HepG2 (cell line): ENCODE results near the gene SLC7A4.

Experiments
- ATF7 ChIP-seq, 2 experiments: fragments of 450-650 bp in 1 of 2; sonication (generic) in 1 of 2; formaldehyde crosslinking in 1 of 2; IDR thresholded peaks; 2 replicates each; pipeline versions ENCODE4 v1.4.0 to v1.6.1; 2016 to 2020; ENCODE audit warnings: antibody characterized with exemption in 1 of 2, mild to moderate bottlenecking in 1 of 2, missing genetic modification reagents in 1 of 2
- CTCF ChIP-seq: sonication (generic); formaldehyde crosslinking; IDR thresholded peaks from 2 replicates; pipeline ENCODE4 v1.5.0; 2020; ENCODE audit warnings: mild to moderate bottlenecking, missing genetic modification reagents, moderate library complexity
- EZH2 ChIP-seq: conservative IDR thresholded peaks from 2 replicates; pipeline ENCODE4 v1.6.1; 2012; ENCODE audit warnings: mild to moderate bottlenecking, low read depth, low read length, moderate library complexity
- FOSL1 ChIP-seq: sonication (generic); formaldehyde crosslinking; IDR thresholded peaks from 2 replicates; pipeline ENCODE4 v1.9.0; 2021; ENCODE audit warnings: missing genetic modification reagents, borderline replicate concordance
- JUNB ChIP-seq: sonication (generic); formaldehyde crosslinking; IDR thresholded peaks from 2 replicates; pipeline ENCODE4 v1.8.0; 2022; ENCODE audit warnings: missing genetic modification reagents, mild to moderate bottlenecking, borderline replicate concordance
- PBX3 ChIP-seq: sonication (generic); formaldehyde crosslinking; IDR thresholded peaks from 2 replicates; pipeline ENCODE4 v1.8.1; 2023; ENCODE audit warnings: missing genetic modification reagents, inconsistent platforms, borderline replicate concordance
- PHF21A ChIP-seq: sonication (generic); formaldehyde crosslinking; IDR thresholded peaks from 2 replicates; pipeline ENCODE4 v1.5.0; 2020; ENCODE audit warnings: mild to moderate bottlenecking, missing genetic modification reagents
- PITX1 ChIP-seq: sonication (generic); formaldehyde crosslinking; IDR thresholded peaks from 2 replicates; pipeline ENCODE4 v1.5.1; 2020; ENCODE audit warnings: mild to moderate bottlenecking, missing genetic modification reagents
- POLR2A ChIP-seq, 2 experiments: IDR thresholded peaks; 2 replicates each; pipeline ENCODE4 v1.6.1; 2011; ENCODE audit warnings: low read depth in 2 of 2, low read length in 2 of 2, mild to moderate bottlenecking in 1 of 2, moderate library complexity in 1 of 2; ENCODE audit not compliant: insufficient read depth in 1 of 2
- POLR2AphosphoS2 ChIP-seq: IDR thresholded peaks from 2 replicates; pipeline ENCODE4 v1.6.1; 2011; ENCODE audit warnings: low read depth, low read length, improper control_type of control experiment
- RNF2 ChIP-seq: fragments of 450-650 bp; conservative IDR thresholded peaks from 2 replicates; pipeline ENCODE4 v1.6.1; 2016; ENCODE audit warnings: low read depth
- ZNF431 ChIP-seq: sonication (generic); formaldehyde crosslinking; IDR thresholded peaks from 2 replicates; pipeline ENCODE4 v1.9.0; 2022; ENCODE audit warnings: missing genetic modification reagents, low read depth, mild to moderate bottlenecking, borderline replicate concordance
- TF ChIP-seq, protein P1 (sequence below): sonication (generic); formaldehyde crosslinking; IDR thresholded peaks from 2 replicates; pipeline ENCODE4 v1.4.0; 2020; ENCODE audit warnings: mild to moderate bottlenecking, missing genetic modification reagents

DNA sequence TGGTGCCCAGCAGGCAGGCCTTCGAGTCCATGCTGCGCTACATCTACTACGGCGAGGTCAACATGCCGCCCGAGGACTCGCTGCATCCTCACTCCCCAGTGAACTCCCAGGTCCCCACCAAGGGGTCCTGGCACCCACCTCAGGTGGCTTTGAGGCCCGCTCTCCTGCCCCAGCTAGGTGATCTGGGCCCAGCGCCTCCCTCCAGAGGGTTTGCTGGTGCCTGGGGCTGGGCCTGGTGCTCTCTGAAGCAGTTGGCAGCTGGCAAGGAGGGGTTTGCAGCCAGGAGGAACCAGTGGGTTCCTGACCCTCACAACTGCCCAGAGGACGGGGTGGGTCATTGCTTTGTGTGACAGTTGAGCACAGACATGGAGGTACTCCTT is 36.3 kb downstream of the SLC7A4 start:
- TF ChIP-seq EZH2 = no peak
- no peak for TF ChIP-seq FOSL1 (CRISPR knock-in tag)
- TF ChIP-seq CTCF (CRISPR knock-in tag) = no peak
- no peak for TF ChIP-seq ZNF431 (CRISPR knock-in tag)
- TF ChIP-seq POLR2A (IDR thresholded peaks at IDR 0.05; ENCODE audit: insufficient read depth in 1 of 2, low read depth in 2 of 2, low read length in 2 of 2) = no peak
- no peak for TF ChIP-seq ATF7 (IDR thresholded peaks at IDR 0.05)
- TF ChIP-seq ATF7 (CRISPR knock-in tag; IDR thresholded peaks at IDR 0.05) = no peak
- TF ChIP-seq PITX1 (CRISPR knock-in tag) = no peak
- TF ChIP-seq PHF21A (CRISPR knock-in tag) = no peak
- TF ChIP-seq JUNB (CRISPR knock-in tag) = no peak
- TF ChIP-seq, protein P1, sequence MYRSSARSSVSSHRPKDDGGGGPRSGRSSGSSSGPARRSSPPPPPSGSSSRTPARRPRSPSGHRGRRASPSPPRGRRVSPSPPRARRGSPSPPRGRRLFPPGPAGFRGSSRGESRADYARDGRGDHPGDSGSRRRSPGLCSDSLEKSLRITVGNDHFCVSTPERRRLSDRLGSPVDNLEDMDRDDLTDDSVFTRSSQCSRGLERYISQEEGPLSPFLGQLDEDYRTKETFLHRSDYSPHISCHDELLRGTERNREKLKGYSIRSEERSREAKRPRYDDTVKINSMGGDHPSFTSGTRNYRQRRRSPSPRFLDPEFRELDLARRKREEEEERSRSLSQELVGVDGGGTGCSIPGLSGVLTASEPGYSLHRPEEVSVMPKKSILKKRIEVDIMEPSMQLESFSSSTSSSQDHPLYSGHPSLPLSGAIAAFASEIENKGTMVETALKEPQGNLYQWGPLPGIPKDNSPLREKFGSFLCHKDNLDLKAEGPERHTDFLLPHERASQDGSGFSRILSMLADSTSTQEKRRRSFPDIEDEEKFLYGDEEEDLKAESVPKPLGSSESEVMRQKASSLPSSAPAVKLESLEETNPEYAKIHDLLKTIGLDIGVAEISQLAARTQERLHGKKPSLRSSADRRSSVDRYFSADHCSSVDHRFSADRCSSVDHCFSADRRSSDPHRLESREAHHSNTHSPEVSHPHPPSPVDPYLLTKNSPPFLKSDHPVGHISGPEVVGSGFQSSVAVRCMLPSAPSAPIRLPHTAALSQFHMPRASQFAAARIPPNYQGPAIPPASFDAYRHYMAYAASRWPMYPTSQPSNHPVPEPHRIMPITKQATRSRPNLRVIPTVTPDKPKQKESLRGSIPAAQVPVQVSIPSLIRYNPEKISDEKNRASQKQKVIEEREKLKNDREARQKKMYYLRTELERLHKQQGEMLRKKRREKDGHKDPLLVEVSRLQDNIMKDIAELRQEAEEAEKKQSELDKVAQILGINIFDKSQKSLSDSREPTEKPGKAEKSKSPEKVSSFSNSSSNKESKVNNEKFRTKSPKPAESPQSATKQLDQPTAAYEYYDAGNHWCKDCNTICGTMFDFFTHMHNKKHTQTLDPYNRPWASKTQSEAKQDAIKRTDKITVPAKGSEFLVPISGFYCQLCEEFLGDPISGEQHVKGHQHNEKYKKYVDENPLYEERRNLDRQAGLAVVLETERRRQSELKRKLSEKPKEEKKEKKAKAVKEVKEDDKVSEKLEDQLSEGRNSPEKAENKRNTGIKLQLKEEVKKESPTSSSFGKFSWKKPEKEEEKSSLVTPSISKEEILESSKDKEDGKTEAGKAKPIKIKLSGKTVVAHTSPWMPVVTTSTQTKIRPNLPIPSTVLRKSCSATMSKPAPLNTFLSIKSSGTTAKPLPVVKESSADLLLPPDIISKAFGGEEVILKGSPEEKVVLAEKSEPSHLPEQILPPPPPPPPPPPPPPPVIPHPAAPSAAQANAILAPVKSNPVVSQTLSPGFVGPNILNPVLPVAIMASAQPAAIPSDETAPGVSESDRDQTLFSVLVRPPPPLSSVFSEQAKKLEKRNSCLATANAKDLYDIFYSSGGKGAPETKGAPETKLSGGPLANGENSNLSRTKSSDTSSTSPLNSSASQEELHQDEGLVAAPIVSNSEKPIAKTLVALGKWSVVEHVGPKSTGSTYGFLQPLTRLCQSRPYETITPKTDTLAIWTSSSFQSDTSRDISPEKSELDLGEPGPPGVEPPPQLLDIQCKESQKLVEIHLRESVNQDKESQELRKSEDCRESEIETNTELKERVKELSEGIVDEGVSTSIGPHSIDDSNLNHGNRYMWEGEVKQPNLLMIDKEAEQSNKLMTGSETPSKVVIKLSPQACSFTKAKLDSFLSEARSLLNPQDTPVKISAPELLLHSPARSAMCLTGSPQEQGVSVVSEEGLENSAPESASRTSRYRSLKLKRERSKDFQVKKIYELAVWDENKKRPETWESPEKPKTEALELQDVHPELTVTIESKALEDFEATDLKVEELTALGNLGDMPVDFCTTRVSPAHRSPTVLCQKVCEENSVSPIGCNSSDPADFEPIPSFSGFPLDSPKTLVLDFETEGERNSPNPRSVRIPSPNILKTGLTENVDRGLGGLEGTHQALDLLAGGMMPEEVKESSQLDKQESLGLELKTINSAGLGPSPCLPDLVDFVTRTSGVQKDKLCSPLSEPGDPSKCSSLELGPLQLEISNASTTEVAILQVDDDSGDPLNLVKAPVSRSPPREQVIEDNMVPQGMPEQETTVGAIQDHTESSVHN (CRISPR knock-in tag) = no peak
- no peak for TF ChIP-seq PBX3 (CRISPR knock-in tag)
- TF ChIP-seq RNF2 = no peak
- no peak for TF ChIP-seq POLR2AphosphoS2
